Right renal pelvis (tissue), 4 donors: Measurements from ENCODE around the gene POU3F1. TPM values are rescaled to one million over a fixed set of nuclear protein-coding genes. Genes with fewer than 3 reads are reported as not detected.

Experiments used
- DNase-seq, 4 donors: peaks; one replicate each; pipeline ENCODE4 v3.0.0-alpha.2; 2013; ENCODE audit warnings: low read depth in 4 of 4, low spot score in 3 of 4, missing footprints in 1 of 4
- polyA plus RNA-seq, 4 donors: library from polyadenylated mRNA; unstranded; fragments of 120-200 nt; gene quantifications; one replicate each; pipeline ENCODE4 v1.2.1, GENCODE V29; 2013; ENCODE audit not compliant: insufficient read length in 4 of 4

The POU3F1 gene
- polyA plus RNA-seq, 4 donors = 0.53 to 1.2 (median 1.0) TPM

DNA sequence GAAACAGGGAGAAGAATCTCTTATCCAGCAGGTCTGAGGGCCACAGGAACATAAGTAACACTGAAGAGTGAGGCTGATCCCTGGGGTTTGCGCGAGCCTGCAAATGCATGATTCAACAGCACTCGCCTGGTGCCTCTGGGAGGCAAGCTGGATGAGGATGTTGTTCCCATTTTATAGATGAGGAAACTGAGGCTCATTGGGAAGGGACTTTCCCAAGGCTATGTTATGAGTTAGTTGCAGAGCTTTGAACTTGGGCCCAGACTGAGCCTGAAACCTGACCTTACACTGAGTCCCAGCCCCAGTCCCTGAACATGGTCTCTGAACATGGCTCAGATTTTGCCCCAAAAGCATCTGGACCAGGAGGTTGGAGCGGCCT lies 27.7 kb upstream of the POU3F1 start:
- no peak for DNase-seq

DNA sequence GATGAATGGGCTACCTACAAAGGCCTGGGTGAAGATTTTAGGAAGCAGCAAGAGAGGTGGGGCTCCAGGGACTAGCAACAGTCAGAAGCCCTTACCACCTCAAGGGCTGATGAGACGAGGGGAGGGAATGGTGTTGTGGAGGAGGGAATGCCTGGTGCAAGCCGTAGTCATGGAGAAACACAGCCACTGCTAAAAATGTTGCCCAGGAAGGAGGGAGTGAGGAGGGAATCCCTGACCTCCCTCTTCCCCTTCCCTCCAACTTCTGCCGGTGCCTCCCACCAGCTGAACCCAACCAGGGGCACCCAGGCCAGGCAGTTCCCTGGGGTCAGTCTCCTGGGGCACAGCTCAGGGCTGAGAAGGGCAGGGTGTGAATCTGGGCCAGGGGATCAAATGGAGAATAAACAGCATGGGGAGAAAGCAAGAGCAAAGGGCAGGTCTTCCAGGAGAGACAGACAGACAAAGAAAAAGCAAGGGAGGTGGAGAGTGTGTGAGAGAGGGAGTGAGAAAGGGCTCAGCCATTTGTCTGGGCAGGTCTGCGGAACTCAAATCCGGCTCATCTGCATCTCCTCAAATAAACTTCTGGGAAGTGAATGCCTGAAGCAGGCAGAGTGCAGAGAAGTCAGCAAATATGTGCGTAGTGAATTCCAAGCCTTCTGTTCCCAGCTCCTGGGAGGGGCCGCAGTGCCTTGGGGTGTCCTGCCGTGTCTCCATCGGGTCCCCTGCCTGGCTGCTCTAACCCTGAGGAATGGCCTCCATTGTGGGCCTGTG lies 27.1 kb upstream of the POU3F1 start:
- no peak for DNase-seq

DNA sequence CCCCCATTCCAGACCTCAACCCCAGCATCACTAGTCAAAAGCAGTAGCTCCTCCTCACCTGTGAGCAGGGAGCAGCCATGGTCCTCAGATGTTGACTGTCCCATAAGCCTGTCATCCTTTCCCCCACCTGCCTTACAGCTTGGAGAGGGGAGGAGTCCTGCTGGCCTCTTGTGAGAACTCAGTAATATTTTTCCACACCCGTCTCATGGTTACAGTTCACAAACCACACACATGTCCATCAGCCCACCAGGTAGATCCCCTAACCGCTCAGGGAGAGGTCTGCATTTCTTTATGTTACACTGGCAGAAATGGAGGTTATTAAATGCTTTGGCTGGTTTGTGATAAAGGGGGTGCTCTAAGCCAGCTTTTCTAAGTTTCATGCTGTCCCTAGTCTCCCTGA lies 26.3 kb upstream of the POU3F1 start:
- no peak for DNase-seq

DNA sequence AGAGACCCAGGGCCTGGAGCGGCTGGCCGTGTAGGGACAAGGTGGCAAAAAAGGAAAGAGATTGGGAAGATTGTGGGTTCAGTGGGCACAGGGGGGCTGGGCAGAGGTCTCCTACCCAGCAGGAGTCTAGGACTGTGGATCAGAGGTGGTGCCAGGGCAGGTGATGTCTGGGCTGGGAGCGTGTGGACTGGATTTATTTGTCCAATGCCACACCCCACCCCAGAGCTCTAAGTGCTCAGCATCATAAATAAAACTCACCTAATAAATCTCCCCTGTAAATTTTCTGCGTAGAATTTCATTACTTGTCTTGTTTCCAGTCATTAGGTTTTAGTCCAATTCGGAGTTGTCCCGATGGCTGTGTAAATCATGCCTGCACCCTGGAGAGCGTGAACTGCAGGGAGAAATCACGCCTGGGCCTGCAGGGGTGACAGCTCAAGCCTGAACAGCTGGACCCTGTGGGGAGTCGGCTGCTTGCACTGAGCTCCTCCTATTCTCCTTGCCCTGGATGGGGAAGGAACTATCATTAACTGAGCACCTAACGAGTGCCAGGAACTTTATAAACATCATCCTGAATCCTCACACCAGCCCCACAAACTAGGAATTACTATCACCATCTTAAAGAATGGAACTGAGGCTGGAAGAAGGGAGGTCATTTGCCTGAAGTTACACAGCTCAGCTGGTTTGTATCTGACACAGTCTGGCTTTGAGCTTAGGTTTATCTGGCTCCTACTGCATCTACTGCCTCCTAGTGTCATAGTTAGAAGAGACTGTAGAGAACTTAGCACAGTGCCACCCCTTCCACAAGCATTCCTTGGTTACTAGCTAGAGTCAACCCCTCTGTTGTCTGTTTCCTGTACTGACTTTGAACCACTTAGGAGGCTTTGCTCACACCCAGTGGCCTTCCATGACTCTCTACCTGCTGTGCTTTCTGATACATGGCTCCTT lies 25.0 kb upstream of the POU3F1 start:
- no peak for DNase-seq

DNA sequence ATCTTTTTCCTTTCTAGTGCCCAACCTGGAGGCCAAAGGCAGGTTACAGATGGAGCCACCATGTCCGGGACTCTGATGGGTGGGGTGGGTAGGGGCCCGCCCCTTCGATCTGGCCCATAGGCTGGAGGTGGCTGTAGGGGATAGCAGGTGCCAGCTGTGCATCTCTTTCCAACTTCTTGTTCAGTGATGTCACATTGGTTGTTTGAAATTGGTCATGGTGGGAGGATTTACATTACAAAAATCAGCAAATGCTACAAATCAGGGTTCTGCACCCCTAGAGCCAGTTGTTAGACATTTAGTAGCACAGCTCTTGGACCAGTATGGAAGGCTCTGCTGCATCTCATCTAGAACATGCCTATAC lies 22.4 kb upstream of the POU3F1 start:
- DNase-seq = no peak

DNA sequence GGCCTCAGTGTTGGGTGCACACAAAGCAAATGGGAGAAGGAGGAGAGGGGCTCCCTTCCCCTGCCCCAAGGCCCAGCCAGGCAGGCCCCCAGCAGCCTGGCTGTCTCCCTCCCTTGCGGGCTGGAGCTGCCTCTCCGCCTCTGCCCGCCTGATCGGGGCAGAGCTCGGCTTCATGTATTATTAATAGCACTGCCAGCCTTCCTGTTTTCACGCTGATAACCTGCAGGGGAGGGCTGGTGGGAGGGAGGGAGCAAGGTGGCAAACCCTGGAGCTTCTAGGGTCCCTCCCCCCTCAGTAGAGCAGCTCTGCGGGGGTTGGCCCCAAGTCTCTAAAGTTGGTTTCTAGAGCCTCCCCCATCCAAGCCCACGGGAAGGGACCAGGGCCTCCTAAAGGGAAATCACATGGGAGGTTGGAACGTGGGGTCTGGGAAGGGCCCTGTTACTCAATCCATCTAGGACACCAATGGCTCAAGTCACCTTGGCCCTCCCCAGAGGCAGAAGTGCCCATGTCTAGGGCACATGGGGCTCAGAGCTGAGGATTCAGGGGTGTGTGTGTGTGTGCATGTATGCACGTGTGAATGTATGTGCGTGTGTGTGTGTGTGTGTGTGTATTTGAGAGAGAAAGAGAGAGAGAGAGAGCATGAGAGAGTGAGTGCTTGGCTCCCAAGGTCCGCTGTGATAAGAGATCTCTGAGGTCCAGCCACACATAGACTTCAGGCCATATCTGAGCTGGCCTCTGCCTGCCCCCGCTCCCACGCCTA lies 21.8 kb upstream of the POU3F1 start:
- DNase-seq = no peak

DNA sequence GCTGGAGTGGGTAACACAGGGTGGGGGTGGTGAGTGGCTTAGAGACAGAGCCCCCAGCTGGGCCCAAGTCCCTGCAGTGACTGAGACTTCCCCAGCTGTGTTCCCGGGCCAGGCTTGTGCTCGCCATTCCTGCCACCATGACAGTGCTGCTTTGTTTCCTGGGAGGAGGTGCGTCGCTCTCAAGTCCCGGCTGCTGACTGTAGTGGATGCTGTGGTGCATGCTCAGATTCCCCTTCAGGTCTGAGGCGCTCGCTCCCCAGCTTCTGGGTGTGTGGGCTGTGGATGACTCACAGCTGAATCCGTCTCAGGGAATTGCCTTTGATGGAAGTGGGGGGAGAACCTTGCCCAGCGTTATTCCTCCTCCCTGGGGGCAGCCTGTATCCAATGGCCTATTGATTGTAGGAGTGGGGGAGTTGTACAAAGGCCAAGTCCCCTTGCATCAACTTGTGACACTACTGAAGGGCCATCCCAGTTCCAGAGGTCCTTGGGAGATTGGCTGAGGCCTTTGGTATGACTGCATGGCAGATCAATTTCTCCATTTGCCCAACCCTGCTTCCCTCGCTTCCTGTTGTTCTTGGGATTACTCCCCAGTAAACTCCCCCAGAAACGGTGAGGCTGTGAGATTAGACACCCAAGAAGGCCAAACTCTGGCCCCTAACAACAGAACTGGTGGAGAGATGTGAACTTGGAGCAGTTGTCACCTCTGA lies 17.8 kb upstream of the POU3F1 start:
- DNase-seq = no peak

DNA sequence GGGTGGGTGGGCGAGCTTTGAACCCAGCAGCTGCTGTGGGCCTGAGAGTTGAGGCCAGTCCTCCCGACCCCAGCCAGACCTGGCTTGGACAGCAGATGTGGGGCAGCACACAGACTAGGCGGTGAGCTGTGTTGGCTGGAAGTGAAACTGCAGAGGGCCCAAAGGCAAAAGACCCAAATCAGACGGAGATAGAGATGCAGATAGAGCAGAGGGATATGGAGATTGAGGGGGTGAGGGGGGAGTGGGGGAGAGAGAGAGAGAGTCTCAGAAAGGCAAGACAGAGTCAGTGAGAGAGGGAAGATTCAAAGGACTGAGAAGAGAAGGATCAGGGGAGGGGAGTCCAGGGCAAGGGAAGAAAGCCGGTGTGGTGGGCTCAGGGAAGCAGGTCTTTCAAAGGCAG lies 17.0 kb upstream of the POU3F1 start:
- DNase-seq = no peak

DNA sequence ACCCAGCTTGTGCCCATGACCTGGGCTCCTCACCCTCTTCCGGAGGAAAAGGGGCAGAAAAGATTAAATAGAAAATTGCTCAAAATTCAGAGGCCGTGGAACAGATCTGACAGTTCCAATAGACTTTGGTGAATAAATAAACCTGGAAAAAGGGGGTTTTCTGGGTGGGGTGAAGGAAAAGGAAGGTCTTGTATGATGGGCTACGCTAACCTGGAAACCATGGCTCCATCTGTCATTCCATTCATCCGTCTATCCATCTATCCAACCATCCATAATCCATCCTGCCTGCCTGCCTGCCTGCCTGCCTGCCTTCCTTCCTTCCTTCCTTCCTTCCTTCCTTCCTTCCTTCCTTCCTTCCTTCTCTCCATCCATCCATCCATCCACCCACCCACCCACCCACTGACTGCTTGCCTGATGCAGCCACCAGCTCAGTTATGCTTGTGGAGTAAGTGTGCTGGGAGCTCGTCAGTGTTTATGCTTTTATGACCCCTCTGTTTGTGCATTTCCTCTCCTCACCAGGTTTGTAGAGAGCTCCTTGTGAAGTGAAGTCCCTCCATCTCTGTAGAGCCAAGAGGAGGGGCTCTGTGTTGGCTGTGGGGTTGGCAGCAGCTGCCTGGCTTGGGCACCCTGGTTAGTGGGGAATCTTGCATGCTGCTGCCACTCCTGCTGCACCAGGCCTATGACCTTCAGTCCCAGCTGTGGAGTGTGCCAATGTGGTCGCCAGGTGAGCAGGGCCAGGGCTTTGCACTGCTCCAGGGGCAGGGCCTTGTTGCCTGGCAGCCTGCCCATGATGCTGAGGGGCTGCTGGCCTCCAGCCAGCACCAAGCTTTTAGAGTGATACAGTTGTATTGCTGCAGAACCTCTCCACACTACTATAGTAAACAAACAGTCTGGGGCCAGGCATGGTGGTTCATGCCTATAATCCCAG lies 16.0 kb upstream of the POU3F1 start:
- DNase-seq = no peak

DNA sequence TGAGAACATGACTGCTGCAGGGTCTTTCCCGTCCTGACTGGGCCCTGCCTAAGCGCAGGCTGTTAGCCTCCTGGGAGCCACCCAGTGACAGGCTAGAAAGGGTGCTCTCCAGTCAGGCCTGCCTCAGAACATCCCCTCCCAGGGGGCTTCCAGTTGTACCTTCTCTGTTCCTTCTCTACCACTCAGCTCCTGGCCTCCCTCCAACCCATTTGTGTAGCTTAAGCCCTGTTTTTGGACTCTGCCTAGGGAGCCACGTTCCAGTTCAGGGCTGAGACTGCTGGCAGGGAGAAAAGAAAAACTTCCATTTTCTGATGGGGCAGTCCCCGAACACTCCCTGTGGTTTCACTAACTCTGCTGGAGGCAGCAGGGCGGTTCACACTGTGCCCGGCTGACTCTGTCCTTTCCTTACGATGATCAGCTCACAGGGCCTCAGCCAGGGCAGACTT lies 15.3 kb upstream of the POU3F1 start:
- no peak for DNase-seq

DNA sequence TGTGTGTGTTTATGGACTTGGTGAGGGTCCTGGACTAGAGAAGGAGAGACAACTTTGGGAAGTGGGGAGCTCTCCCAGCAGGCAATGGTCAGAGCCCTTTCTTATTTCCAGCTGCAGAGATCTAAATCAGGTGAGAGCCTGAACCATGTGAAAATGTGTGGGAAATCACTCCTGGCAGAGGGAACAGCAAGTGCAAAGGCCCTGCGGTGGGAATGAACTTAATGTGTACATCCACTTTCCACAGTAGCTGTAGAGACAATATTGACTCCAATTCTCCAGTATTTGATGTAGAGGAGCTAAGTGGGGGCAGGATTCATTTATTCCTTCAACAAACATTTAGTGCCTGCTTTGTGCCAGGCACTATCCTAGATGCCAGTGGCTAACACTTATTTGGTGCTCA lies 14.7 kb upstream of the POU3F1 start:
- DNase-seq = no peak

DNA sequence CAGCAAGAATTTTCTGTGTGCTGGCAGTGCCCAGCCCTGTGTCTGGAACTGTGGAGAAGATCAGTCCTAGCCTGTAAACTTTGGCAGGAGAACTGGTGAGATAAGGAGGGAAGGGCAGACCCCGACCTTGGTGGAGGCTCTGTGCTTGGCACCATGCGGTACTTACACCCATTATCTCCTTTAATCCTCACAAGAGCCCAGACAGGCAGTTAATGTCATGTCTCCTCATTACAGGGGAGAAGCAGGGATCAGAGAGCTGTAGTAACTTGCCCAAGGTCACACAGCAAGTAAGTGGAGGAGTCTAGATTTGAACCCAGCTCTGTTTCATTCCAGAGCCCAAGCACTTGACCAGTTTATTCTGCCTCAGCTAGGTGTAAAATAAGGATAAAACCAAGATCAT lies 13.9 kb upstream of the POU3F1 start:
- no peak for DNase-seq

DNA sequence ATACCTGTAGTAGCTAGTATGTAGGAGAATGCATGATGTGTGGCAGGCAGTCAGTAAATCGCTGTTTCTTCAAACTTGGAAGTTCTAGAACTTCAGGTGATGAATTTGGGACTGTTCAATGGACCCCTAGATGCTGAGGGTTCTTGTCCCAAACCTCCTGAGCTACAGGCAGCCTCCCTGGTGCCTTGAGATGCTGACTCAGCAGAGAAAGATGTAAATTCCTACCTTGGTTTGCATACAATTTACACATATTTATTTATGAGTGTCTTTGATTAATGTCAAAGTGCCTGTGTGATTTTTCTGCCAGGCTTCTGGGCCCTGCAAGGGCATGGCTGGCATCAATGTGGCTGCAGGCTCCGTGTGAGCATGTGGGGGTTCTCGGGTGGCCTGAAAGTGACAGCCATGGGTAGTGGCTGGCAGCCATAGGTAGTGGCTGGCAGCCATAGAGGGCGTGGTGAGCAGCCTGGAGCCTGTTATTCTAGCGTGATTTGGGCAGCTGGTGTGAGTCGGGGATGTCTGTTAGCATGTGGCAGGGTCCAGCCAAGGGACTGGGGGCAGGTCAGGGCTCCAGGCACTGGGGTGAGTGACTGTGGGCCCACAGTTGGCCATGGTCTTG lies 13.2 kb upstream of the POU3F1 start:
- no peak for DNase-seq

DNA sequence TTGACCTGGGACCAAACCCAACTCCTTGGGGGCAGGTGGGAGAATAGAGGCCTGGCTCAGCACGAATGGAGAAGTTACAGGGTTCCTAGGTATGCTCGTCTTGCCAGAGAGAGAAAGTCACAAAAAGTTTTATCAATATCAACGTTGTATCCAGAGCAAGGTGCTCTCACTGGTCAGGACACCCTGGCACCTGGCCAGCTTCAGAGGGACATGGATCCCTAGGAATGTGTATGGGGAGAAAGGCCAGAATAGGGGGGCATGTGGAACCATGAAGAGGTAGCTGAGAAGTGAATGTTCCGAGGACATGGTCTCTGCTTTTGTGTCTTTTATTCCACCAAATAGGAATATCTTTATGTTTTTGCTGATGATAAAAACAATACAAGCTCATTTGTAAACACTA lies 9.4 kb upstream of the POU3F1 start:
- no peak for DNase-seq

DNA sequence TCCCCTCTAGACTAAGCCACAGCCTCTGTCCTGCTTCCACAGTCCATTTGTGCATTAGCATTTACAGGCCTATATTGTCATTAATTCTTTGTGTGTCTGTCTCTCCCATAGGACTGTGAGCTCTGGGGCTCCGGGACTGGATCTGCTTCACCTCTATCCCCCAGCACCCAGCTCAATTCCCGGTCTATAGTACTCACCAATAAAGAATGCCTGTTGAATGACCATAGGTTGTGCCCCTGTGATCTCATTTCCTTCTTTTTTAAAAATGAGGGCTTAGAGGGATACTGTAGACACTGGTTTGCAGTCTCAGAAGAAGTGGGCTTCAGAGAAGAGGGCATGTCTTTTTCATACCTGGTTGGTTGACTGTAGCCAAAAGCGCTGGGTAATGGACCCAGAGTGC lies 8.8 kb upstream of the POU3F1 start:
- no peak for DNase-seq

DNA sequence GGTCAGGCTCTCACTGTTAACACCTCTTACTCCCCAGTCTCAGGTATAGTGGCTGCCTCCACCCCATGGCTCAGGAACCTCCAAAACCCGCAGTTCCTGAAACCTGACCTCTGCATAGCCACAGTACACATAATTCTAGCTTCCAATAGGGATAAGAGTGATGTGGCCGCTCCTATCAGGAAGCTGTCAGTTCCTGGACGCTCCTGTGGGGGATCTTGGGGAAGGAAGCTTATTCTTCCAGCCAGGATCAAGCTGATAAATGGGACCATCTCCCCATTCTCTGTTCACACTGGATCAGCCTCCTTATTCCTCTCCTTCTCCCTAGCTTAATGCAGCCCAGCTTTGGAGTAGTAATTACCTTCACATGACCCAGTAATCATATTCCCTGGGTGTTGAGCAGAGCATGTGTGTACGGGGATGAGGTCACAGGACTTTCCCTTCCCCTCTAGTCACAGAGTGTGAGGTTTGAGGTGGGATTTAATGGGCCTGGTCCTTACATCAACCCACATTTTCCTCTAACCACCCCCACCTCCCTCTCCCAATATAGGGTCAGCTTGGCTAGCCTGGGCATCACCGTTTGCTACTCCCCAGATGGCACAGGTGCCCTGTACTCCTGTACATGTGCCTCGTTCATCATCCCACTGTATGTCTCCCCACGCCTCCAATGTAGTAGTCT lies 7.0 kb upstream of the POU3F1 start:
- no peak for DNase-seq

DNA sequence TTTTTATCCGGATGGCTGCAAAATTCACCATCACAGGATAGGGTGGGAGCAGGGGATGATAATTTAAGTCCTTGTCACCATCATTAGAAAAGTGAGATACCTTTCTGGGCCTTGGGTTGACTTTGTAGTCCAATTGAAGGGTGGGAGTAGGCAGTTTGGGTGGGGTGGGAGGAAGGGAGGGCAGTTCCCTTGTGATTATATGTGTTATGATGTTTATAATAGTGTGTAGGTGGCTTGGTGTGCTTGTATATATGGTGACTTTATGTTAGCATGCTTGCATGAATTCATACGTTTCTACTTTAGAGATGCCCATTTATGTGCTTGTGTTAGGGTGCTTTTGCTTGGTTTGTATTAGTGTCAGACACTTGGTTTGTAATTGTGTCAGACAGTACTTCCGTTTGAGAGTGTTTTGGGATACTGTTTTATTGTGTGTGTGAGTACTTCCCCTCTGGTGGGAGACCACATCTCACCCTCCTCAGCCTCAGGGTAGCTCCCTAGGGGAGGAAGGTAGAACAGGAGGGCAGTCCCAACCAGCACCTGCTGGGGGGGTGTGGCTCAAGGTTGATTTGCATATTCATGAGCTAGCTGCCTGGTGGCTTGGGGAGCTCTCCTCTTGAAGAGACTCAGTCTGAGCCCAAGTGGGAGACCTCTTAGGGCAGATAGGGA lies 6.3 kb upstream of the POU3F1 start:
- no peak for DNase-seq

DNA sequence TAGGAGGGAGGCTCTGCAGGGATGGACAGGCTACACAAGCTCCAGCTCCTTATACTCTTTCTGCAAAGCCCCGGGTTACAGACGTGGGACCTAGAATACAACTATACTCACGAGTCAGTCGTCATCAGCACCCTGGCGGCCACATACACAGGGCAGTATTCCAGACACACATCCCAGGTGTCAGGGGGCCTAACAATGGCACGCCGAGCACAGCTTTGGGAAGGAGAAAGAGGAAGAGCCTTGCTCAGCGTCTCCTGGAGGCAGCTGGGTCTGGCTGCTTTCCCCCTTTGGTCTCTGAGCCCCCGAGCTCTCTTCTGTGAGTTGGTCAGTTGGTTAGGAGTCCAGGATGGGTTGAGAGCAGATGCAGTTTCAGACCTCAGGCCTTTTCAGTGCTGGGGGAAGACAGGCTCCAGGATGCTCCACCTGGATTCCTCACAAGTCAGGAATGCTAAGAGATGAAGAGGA lies 4.5 kb upstream of the POU3F1 start:
- no peak for DNase-seq
